NCI-H345 treated with DMSO at 0.1 percent for 48 hours (cell line): ENCODE results near the gene PPP1R27.
"Not testable (repeated sequence)": the region's sequence is repeated elsewhere in the genome, so short reads cannot be mapped to it uniquely, and the experiment has no call there.

ENCODE experiments used
- DNase-seq: peaks from one replicate; lab custom pipeline; 2025; ENCODE audit not compliant: unreplicated experiment; lab: John Stamatoyannopoulos, UW

Gene PPP1R27

GRCh38 chr17:81842725-81843504 lies 8.1 kb upstream of the PPP1R27 start:
- no peak for DNase-seq

GRCh38 chr17:81842378-81842724 lies 7.5 kb upstream of the PPP1R27 start:
- DNase-seq, result no peak

- DNase-seq, result no peak
Observed at GRCh38 chr17:81841866-81842265, 7.0 kb upstream of the PPP1R27 start.

- no peak for DNase-seq
Observed at GRCh38 chr17:81840826-81841778, 6.3 kb upstream of the PPP1R27 start.

- not testable (repeated sequence) for DNase-seq
Observed at GRCh38 chr17:81840059-81840458, 5.2 kb upstream of the PPP1R27 start.

- no peak for DNase-seq
Observed at GRCh38 chr17:81839301-81839700, 4.5 kb upstream of the PPP1R27 start.

- DNase-seq, result no peak
Observed at GRCh38 chr17:81838753-81839255, 4.0 kb upstream of the PPP1R27 start.

- DNase-seq, result no peak
Observed at GRCh38 chr17:81837641-81838040, 2.8 kb upstream of the PPP1R27 start.

GRCh38 chr17:81833921-81834830 lies 674 bp downstream of the PPP1R27 start:
- DNase-seq, result no peak

- peak; percentile 92 for DNase-seq
Observed at GRCh38 chr17:81833160-81833920, 1.5 kb downstream of the PPP1R27 start, which contains the start of gene MCRIP1. TSS of gene MCRIP1 (minus strand) at chr17:81833291. CDS start at chr17:81824506, 8,785 bp downstream.

GRCh38 chr17:81832608-81833159 lies 2.2 kb downstream of the PPP1R27 start:
- no peak for DNase-seq

GRCh38 chr17:81831957-81832607 lies 2.8 kb downstream of the PPP1R27 start:
- no peak for DNase-seq

- no peak for DNase-seq
Observed at GRCh38 chr17:81831563-81831956, 3.3 kb downstream of the PPP1R27 start.

- no peak for DNase-seq
Observed at GRCh38 chr17:81829858-81830257, 5.0 kb downstream of the PPP1R27 start.

- no peak for DNase-seq
Observed at GRCh38 chr17:81828656-81829055, 6.2 kb downstream of the PPP1R27 start.

GRCh38 chr17:81825841-81826466 lies 8.9 kb downstream of the PPP1R27 start:
- DNase-seq, result no peak

GRCh38 chr17:81824595-81824994 lies 10.3 kb downstream of the PPP1R27 start:
- DNase-seq, result no peak

- DNase-seq, result no peak
Observed at GRCh38 chr17:81823820-81824550, 10.9 kb downstream of the PPP1R27 start.
